Adrenal gland (tissue), 12 donors: Measurements from ENCODE around the gene LPP. TPM values are rescaled to one million over a fixed set of nuclear protein-coding genes. Genes with fewer than 3 reads are reported as not detected.
A peak's percentile ranks its signal among the peaks of the same experiment; 100 is the strongest.

Experiments used
- DNase-seq, 7 donors: peaks; one replicate each; pipeline ENCODE4 v3.0.0-alpha.2; 2019 to 2020
- H3K27ac ChIP-seq, 5 donors: fragments of 200-600 bp; sonication (generic) in 4 of 5; 1 replicate in 3 of 5; 2 replicates in 2 of 5; pipeline versions ENCODE4 v1.5.1 to v1.8.0; 2016 to 2020; ENCODE audit warnings: mild to moderate bottlenecking in 1 of 5
- H3K27me3 ChIP-seq: fragments of 200-600 bp; 2 replicates; pipeline ENCODE4 v1.8.0; 2021
- H3K36me3 ChIP-seq, 2 donors: fragments of 200-600 bp; replicated peaks in 1 of 2; 1 replicate in 1 of 2; 2 replicates in 1 of 2; pipeline versions ENCODE4 v1.5.1 to v1.8.0; 2018 to 2022
- H3K4me1 ChIP-seq, 2 donors: fragments of 200-600 bp; replicated peaks in 1 of 2; 1 replicate in 1 of 2; 2 replicates in 1 of 2; pipeline versions ENCODE4 v1.5.1 to v1.8.0; 2018 to 2021
- H3K4me3 ChIP-seq, 4 donors: fragments of 200-600 bp; sonication (generic) in 3 of 4; one replicate each; pipeline ENCODE4 v1.5.1; 2016 to 2018
- H3K9me3 ChIP-seq, 3 donors: fragments of 200-600 bp; sonication (generic) in 1 of 3; replicated peaks in 1 of 3; 1 replicate in 2 of 3; 2 replicates in 1 of 3; pipeline versions ENCODE4 v1.5.1 to v1.8.0; 2016 to 2021
- POLR2A ChIP-seq, 2 donors: fragments of 450-650 bp; IDR thresholded peaks; one replicate each; pipeline ENCODE4 v1.6.1; 2017; ENCODE audit warnings: antibody characterized with exemption in 2 of 2, mild to moderate bottlenecking in 2 of 2, moderate library complexity in 1 of 2
- WGBS, 4 donors: extraction: QIAGEN DNeasy Blood & Tissue Kit in 2 of 4; methylation state at CpG; one replicate each; pipeline versions ENCODE4 v1.1.5 to v1.1.7; 2013 to 2017; 5-methylcytosine and 5-hydroxymethylcytosine counted together
- intact Hi-C, 2 donors: fragments of 100-400 bp; cut with DNase I; formaldehyde crosslinking; loops; one replicate each; pipeline versions ENCODE4 v1.14.1 to v1.15.0; 2022 to 2023
- polyA plus RNA-seq, 3 donors: library from polyadenylated mRNA; stranded (reverse); fragments of 200-250 nt in 2 of 3; fragments of 350-450 nt in 1 of 3; fragmentation: Illumina TruSeq in 1 of 3; extraction: RNeasy Lipid Tissue Mini Kit (QIAGEN cat#74804) in 1 of 3; gene quantifications; one replicate each; pipeline ENCODE4 v1.2.3, GENCODE V29; 2013 to 2014
- total RNA-seq, 9 donors: library from RNA; depleted of rRNA in 4 of 9; stranded (reverse); fragments of >200 nt in 4 of 9; fragments of 120-200 nt in 1 of 9; fragmentation: NEBNext Ultra II Directional in 1 of 9; extraction: Animal tissue kit (Norgen Biotek cat#: 25700) in 1 of 9; gene quantifications; one replicate each; pipeline versions ENCODE4 v1.1.0 to v1.2.4, GENCODE V29; 2013 to 2023
- TF ChIP-seq, protein P1 (sequence below), 6 experiments: fragments of 450-650 bp in 4 of 6; fragments of 200-600 bp in 2 of 6; sonication (generic) in 1 of 6; IDR thresholded peaks; 1 replicate in 5 of 6; 2 replicates in 1 of 6; pipeline versions ENCODE4 v1.5.1 to v1.8.0; 2016 to 2021; ENCODE audit warnings: antibody characterized with exemption in 6 of 6, mild to moderate bottlenecking in 2 of 6, moderate library complexity in 1 of 6
- donor health status: healthy with polysubstance abuse.
- donor health status: Bipolar disorder and iron deficiency.
- donor health status: DM: yes; HTN: yes; CAD: no.
- donor health status: DM: no; HTN: no; CAD: no.
- donor health status: DM: no; HTN: no; CAD: no.
- donor health status: DM: yes; HTN: yes; CAD: no.

The LPP gene
- total and polyA plus RNA-seq, 12 donors, result 7.0 to 170 (median 101) TPM

GRCh38 chr3:188174317-188175044 is 20.5 kb downstream of the LPP start:
- Histone ChIP-seq H3K27ac (no peak overlapping the region), H3K4me1 (peaks cover 10 to 32% of the 10 kb centered on the region in 2 donors), H3K9me3 (no peaks in the 10 kb centered on the region), H3K36me3 (no peaks in the 10 kb centered on the region), H3K27me3 (no peaks in the 10 kb centered on the region), H3K4me3 (no peak overlapping the region)
- DNase-seq, result peak in 1 of 7 donors; percentile 42
- intact Hi-C loops, result no loop called here
- WGBS, 4 donors, result 84 to 95% (median 93%) methylated on average over 9 of the region's 9 CpGs
- TF ChIP-seq POLR2A (IDR thresholded peaks at IDR 0.05), result no peak
- TF ChIP-seq, protein P1, sequence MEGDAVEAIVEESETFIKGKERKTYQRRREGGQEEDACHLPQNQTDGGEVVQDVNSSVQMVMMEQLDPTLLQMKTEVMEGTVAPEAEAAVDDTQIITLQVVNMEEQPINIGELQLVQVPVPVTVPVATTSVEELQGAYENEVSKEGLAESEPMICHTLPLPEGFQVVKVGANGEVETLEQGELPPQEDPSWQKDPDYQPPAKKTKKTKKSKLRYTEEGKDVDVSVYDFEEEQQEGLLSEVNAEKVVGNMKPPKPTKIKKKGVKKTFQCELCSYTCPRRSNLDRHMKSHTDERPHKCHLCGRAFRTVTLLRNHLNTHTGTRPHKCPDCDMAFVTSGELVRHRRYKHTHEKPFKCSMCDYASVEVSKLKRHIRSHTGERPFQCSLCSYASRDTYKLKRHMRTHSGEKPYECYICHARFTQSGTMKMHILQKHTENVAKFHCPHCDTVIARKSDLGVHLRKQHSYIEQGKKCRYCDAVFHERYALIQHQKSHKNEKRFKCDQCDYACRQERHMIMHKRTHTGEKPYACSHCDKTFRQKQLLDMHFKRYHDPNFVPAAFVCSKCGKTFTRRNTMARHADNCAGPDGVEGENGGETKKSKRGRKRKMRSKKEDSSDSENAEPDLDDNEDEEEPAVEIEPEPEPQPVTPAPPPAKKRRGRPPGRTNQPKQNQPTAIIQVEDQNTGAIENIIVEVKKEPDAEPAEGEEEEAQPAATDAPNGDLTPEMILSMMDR (IDR thresholded peaks at IDR 0.05), result no peak

DNA sequence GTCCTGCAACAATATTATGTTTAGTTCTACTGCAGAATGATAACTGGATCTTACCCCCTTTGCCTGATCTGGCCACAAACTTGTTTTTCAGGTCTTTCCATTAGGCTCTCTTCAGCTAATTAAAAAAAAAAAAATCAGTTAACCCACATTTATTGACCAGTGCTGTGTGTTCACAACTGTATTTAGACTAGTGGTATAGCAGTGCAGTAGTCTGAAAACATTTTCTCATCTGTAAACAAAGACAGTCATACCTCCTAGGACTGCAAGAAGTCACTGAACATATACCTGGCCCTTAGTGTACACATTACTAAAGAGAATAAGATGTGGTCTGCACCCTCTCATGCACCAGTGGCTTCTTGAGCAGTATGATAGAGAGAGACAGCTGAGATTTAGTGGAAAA is 22.5 kb downstream of the LPP start:
- TF ChIP-seq POLR2A (IDR thresholded peaks at IDR 0.05), result no peak
- TF ChIP-seq, protein P1 (IDR thresholded peaks at IDR 0.05), result no peak
- Histone ChIP-seq H3K27me3 (no peaks in the 10 kb centered on the region), H3K36me3 (no peaks in the 10 kb centered on the region), H3K4me1 (peaks cover 8 to 42% of the 10 kb centered on the region in 2 donors), H3K9me3 (no peaks in the 10 kb centered on the region), H3K4me3 (no peak overlapping the region), H3K27ac (no peak overlapping the region)
- DNase-seq, result no peak
- intact Hi-C loops, result no loop called here

- Histone ChIP-seq H3K36me3 (no peaks in the 10 kb centered on the region), H3K4me3 (no peak overlapping the region), H3K27ac (no peak overlapping the region), H3K9me3 (no peaks in the 10 kb centered on the region), H3K27me3 (no peaks in the 10 kb centered on the region), H3K4me1 (peaks cover 4 to 38% of the 10 kb centered on the region in 2 donors)
- WGBS, 4 donors, result 88 to 98% (median 97%) methylated on average over 2 of the region's 2 CpGs
- peak in 1 of 7 donors; percentile 39 for DNase-seq
- intact Hi-C loops, result no loop called here
- TF ChIP-seq POLR2A (IDR thresholded peaks at IDR 0.05), result no peak
- TF ChIP-seq, protein P1 (IDR thresholded peaks at IDR 0.05), result no peak
Observed at GRCh38 chr3:188176884-188177283, 22.9 kb downstream of the LPP start.

GRCh38 chr3:188177721-188178120 is 23.8 kb downstream of the LPP start:
- Histone ChIP-seq H3K9me3 (no peaks in the 10 kb centered on the region), H3K4me3 (no peak overlapping the region), H3K36me3 (no peaks in the 10 kb centered on the region), H3K27me3 (no peaks in the 10 kb centered on the region), H3K4me1 (peaks cover 0 to 32% of the 10 kb centered on the region in 2 donors), H3K27ac (no peak overlapping the region)
- TF ChIP-seq POLR2A (IDR thresholded peaks at IDR 0.05), result no peak
- TF ChIP-seq, protein P1 (IDR thresholded peaks at IDR 0.05), result no peak
- 82 to 93% (median 87%) methylated on average over 2 of the region's 2 CpGs for WGBS, 4 donors
- DNase-seq, result no peak
- intact Hi-C loops, result no loop called here
